Osteocyte (in vitro differentiated cells): ENCODE results near the gene MTMR6. TPM values are rescaled to one million over a fixed set of nuclear protein-coding genes. Genes with fewer than 3 reads are reported as not detected.

ENCODE experiments used
- DNase-seq: peaks from one replicate; pipeline ENCODE4 v3.0.0; 2021; ENCODE audit warnings: mixed read lengths; ENCODE audit not compliant: unreplicated experiment; ENCODE audit errors: extremely low spot score
- H3K27ac Mint-ChIP-seq: one replicate; pipeline ENCODE4 v1.8.0; 2021; ENCODE audit warnings: mild to moderate bottlenecking, mixed read lengths; ENCODE audit not compliant: unreplicated experiment
- H3K27me3 Mint-ChIP-seq: one replicate; pipeline ENCODE4 v1.8.0; 2021; ENCODE audit warnings: mixed read lengths; ENCODE audit not compliant: unreplicated experiment
- H3K36me3 Mint-ChIP-seq: one replicate; pipeline ENCODE4 v1.8.0; 2021; ENCODE audit warnings: mixed read lengths; ENCODE audit not compliant: unreplicated experiment
- H3K4me1 Mint-ChIP-seq: one replicate; pipeline ENCODE4 v1.8.0; 2021; ENCODE audit warnings: mixed read lengths; ENCODE audit not compliant: unreplicated experiment
- H3K4me3 Mint-ChIP-seq: one replicate; pipeline ENCODE4 v1.8.0; 2021; ENCODE audit warnings: mild to moderate bottlenecking, moderate library complexity, mixed read lengths; ENCODE audit not compliant: unreplicated experiment
- H3K9me3 Mint-ChIP-seq: one replicate; pipeline ENCODE4 v1.8.0; 2021; ENCODE audit warnings: mixed read lengths; ENCODE audit not compliant: unreplicated experiment
- total RNA-seq: library from RNA; stranded (reverse); gene quantifications from 2 replicates; pipeline ENCODE4 v1.2.1, GENCODE V29; 2021
- TF ChIP-seq, protein P1 (sequence below): fragments of 200-600 bp; sonication (generic); IDR thresholded peaks from 2 replicates; pipeline ENCODE4 v1.5.0; 2021; ENCODE audit warnings: antibody characterized with exemption, mild to moderate bottlenecking, moderate library complexity

The MTMR6 gene
- total RNA-seq, 1 donor from 2014 or later, result 19.5 TPM

DNA sequence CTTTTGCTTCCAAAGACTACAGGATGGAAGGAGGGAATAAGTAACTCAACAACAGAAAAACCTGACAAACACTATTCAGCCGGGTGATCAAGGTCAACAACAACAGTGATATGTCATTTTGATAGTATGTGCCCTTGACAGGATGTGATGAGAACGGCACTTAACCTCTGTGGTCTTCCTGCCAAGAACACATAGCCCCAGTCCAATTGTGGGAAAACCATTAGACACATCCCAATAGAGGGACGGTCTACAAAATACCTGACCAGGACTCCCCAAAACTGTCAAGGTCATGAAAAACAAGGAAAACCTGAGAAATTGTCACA, 72.1 kb downstream of the MTMR6 start:
- Mint-ChIP-seq H3K27me3 (peaks cover 18% of the 10 kb centered on the region), H3K4me1 (no peaks in the 10 kb centered on the region), H3K36me3 (no peaks in the 10 kb centered on the region), H3K4me3 (no peak overlapping the region), H3K27ac (no peak overlapping the region), H3K9me3 (no peaks in the 10 kb centered on the region)
- no peak for DNase-seq
- TF ChIP-seq, protein P1, sequence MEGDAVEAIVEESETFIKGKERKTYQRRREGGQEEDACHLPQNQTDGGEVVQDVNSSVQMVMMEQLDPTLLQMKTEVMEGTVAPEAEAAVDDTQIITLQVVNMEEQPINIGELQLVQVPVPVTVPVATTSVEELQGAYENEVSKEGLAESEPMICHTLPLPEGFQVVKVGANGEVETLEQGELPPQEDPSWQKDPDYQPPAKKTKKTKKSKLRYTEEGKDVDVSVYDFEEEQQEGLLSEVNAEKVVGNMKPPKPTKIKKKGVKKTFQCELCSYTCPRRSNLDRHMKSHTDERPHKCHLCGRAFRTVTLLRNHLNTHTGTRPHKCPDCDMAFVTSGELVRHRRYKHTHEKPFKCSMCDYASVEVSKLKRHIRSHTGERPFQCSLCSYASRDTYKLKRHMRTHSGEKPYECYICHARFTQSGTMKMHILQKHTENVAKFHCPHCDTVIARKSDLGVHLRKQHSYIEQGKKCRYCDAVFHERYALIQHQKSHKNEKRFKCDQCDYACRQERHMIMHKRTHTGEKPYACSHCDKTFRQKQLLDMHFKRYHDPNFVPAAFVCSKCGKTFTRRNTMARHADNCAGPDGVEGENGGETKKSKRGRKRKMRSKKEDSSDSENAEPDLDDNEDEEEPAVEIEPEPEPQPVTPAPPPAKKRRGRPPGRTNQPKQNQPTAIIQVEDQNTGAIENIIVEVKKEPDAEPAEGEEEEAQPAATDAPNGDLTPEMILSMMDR, result no peak

- no peak for DNase-seq
- no peak overlapping the region for H3K27ac Mint-ChIP-seq
- no peaks in the 10 kb centered on the region for H3K9me3 Mint-ChIP-seq
- TF ChIP-seq, protein P1, result no peak
- no peak overlapping the region for H3K4me3 Mint-ChIP-seq
- H3K4me1 Mint-ChIP-seq, result no peaks in the 10 kb centered on the region
- no peaks in the 10 kb centered on the region for H3K36me3 Mint-ChIP-seq
- peaks cover 17% of the 10 kb centered on the region for H3K27me3 Mint-ChIP-seq
Observed at GRCh38 chr13:25214491-25215252, 72.6 kb downstream of the MTMR6 start.

- H3K27ac Mint-ChIP-seq, result no peak overlapping the region
- no peaks in the 10 kb centered on the region for H3K9me3 Mint-ChIP-seq
Observed at GRCh38 chr13:25213715-25214114, 73.6 kb downstream of the MTMR6 start.

GRCh38 chr13:25210842-25211569, 76.3 kb downstream of the MTMR6 start:
- H3K4me1 Mint-ChIP-seq, result no peaks in the 10 kb centered on the region
- H3K4me3 Mint-ChIP-seq, result no peak overlapping the region
- peaks cover 7% of the 10 kb centered on the region for H3K27me3 Mint-ChIP-seq
- H3K36me3 Mint-ChIP-seq, result no peaks in the 10 kb centered on the region
- no peaks in the 10 kb centered on the region for H3K9me3 Mint-ChIP-seq
- TF ChIP-seq, protein P1, result no peak
- H3K27ac Mint-ChIP-seq, result no peak overlapping the region
- DNase-seq, result no peak

More at GRCh38 chr13:25213715-25214114, 73.6 kb downstream of the MTMR6 start:
- H3K36me3 Mint-ChIP-seq, result no peaks in the 10 kb centered on the region
- TF ChIP-seq, protein P1, result no peak
- no peak for DNase-seq
- H3K27me3 Mint-ChIP-seq, result peaks cover 10% of the 10 kb centered on the region
- H3K4me3 Mint-ChIP-seq, result no peak overlapping the region
- no peaks in the 10 kb centered on the region for H3K4me1 Mint-ChIP-seq

- TF ChIP-seq, protein P1, result no peak
- DNase-seq, result no peak
- H3K4me1 Mint-ChIP-seq, result no peaks in the 10 kb centered on the region
- H3K4me3 Mint-ChIP-seq, result no peak overlapping the region
- peaks cover 17% of the 10 kb centered on the region for H3K27me3 Mint-ChIP-seq
- no peak overlapping the region for H3K27ac Mint-ChIP-seq
- no peaks in the 10 kb centered on the region for H3K36me3 Mint-ChIP-seq
- no peaks in the 10 kb centered on the region for H3K9me3 Mint-ChIP-seq
Observed at GRCh38 chr13:25207291-25207810, 79.9 kb downstream of the MTMR6 start.
